CD14-positive monocyte (primary cell): ENCODE data around the gene WDFY4. TPM values are rescaled to one million over a fixed set of nuclear protein-coding genes. Genes with fewer than 3 reads are reported as not detected.

Experiments
- DNase-seq, 3 donors: peaks; one replicate each; pipeline ENCODE4 v3.0.0-alpha.2; 2011 to 2022
- H2AFZ ChIP-seq: 2 replicates; pipeline ENCODE4 v1.6.0; 2012; ENCODE audit warnings: mild to moderate bottlenecking, low read depth, low read length, inconsistent platforms; ENCODE audit not compliant: insufficient read depth, poor library complexity, severe bottlenecking
- H3K27ac ChIP-seq, 2 donors: 1 replicate in 1 of 2; 2 replicates in 1 of 2; pipeline ENCODE4 v1.5.1; 2012 to 2013; ENCODE audit warnings: low read length in 2 of 2, control low read depth in 1 of 2, inconsistent platforms in 1 of 2, low read depth in 1 of 2, mild to moderate bottlenecking in 1 of 2
- H3K27me3 ChIP-seq, 2 donors: one replicate each; pipeline versions ENCODE4 v1.6.0 to v1.6.1; 2011 to 2013; ENCODE audit warnings: low read length in 2 of 2; ENCODE audit not compliant: control insufficient read depth in 2 of 2, insufficient read depth in 2 of 2
- H3K36me3 ChIP-seq, 2 donors: replicated peaks in 1 of 2; 1 replicate in 1 of 2; 2 replicates in 1 of 2; pipeline versions ENCODE4 v1.5.1 to v1.6.1; 2012 to 2013; ENCODE audit warnings: low read length in 2 of 2, control low read depth in 1 of 2, inconsistent platforms in 1 of 2, mild to moderate bottlenecking in 1 of 2; ENCODE audit not compliant: insufficient read depth in 2 of 2, control insufficient read depth in 1 of 2
- H3K4me1 ChIP-seq, 2 donors: 1 replicate in 1 of 2; 2 replicates in 1 of 2; pipeline versions ENCODE4 v1.5.1 to v1.6.1; 2012 to 2013; ENCODE audit warnings: low read length in 2 of 2, control low read depth in 1 of 2, inconsistent platforms in 1 of 2, mild to moderate bottlenecking in 1 of 2, moderate library complexity in 1 of 2; ENCODE audit not compliant: insufficient read depth in 2 of 2, control insufficient read depth in 1 of 2
- H3K4me2 ChIP-seq: replicated peaks from 2 replicates; pipeline ENCODE3; 2012; ENCODE audit warnings: low read length, moderate library complexity, mild to moderate bottlenecking; ENCODE audit not compliant: poor library complexity, severe bottlenecking; ENCODE audit errors: extremely low read depth
- H3K4me3 ChIP-seq, 3 experiments: fragments of 200-600 bp in 1 of 3; sonication (generic) in 1 of 3; replicated peaks in 1 of 3; 1 replicate in 2 of 3; 2 replicates in 1 of 3; pipeline ENCODE4 v1.5.1; 2011 to 2013; ENCODE audit warnings: low read length in 3 of 3, mild to moderate bottlenecking in 3 of 3, control low read depth in 2 of 3, low read depth in 2 of 3, inconsistent platforms in 1 of 3, moderate library complexity in 1 of 3
- H3K79me2 ChIP-seq: 2 replicates; pipeline ENCODE4 v1.6.0; 2012; ENCODE audit warnings: mild to moderate bottlenecking, control low read depth, inconsistent platforms, low read length, moderate library complexity; ENCODE audit not compliant: insufficient read depth
- H3K9ac ChIP-seq: 2 replicates; pipeline ENCODE4 v1.6.0; 2017; ENCODE audit warnings: low read length, mild to moderate bottlenecking; ENCODE audit not compliant: insufficient read depth, poor library complexity, severe bottlenecking
- H3K9me3 ChIP-seq, 2 donors: replicated peaks in 1 of 2; 1 replicate in 1 of 2; 2 replicates in 1 of 2; pipeline versions ENCODE4 v1.5.1 to v1.6.1; 2012 to 2013; ENCODE audit warnings: low read length in 2 of 2, control low read depth in 1 of 2; ENCODE audit not compliant: control insufficient read depth in 1 of 2, insufficient read depth in 1 of 2
- H4K20me1 ChIP-seq: 2 replicates; pipeline ENCODE4 v1.6.0; 2012; ENCODE audit warnings: mild to moderate bottlenecking, low read length, control low read depth, moderate library complexity; ENCODE audit not compliant: insufficient read depth
- H3K27ac Mint-ChIP-seq, 7 donors: one replicate each; pipeline ENCODE4 v1.8.0; 2020; ENCODE audit warnings: mild to moderate bottlenecking in 7 of 7, mixed read lengths in 7 of 7, moderate library complexity in 6 of 7, inconsistent platforms in 2 of 7
- H3K27me3 Mint-ChIP-seq, 3 donors: one replicate each; pipeline ENCODE4 v1.8.0; 2021 to 2022; ENCODE audit warnings: low read depth in 3 of 3, mild to moderate bottlenecking in 3 of 3, mixed read lengths in 3 of 3, moderate library complexity in 3 of 3, inconsistent platforms in 1 of 3
- H3K36me3 Mint-ChIP-seq, 2 donors: one replicate each; pipeline ENCODE4 v1.8.0; 2020; ENCODE audit warnings: mixed read lengths in 2 of 2, inconsistent platforms in 1 of 2, mild to moderate bottlenecking in 1 of 2
- H3K4me1 Mint-ChIP-seq: one replicate; pipeline ENCODE4 v1.8.0; 2020; ENCODE audit warnings: mild to moderate bottlenecking, mixed read lengths
- H3K4me3 Mint-ChIP-seq, 2 donors: one replicate each; pipeline ENCODE4 v1.8.0; 2020; ENCODE audit warnings: mild to moderate bottlenecking in 2 of 2, mixed read lengths in 2 of 2, moderate library complexity in 1 of 2
- H3K9me3 Mint-ChIP-seq, 7 donors: one replicate each; pipeline ENCODE4 v1.8.0; 2020 to 2022; ENCODE audit warnings: mixed read lengths in 7 of 7, mild to moderate bottlenecking in 6 of 7, moderate library complexity in 6 of 7, inconsistent platforms in 2 of 7
- CTCF ChIP-seq: fragments of 200-600 bp; IDR thresholded peaks from one replicate; pipeline ENCODE4 v1.8.0; 2022; ENCODE audit warnings: antibody characterized with exemption, mild to moderate bottlenecking
- WGBS: methylation state at CpG from one replicate; pipeline ENCODE4 v1.1.5; 2013; ENCODE audit warnings: missing lambda C conversion rate; ENCODE audit not compliant: insufficient coverage; 5-methylcytosine and 5-hydroxymethylcytosine counted together
- intact Hi-C, 2 donors: fragments of 100-400 bp; cut with micrococcal nuclease; formaldehyde crosslinking; loops; one replicate each; pipeline versions ENCODE4 v1.15.0 to v1.15.1; 2023
- polyA plus RNA-seq, 3 donors: library from polyadenylated mRNA; depleted of rRNA in 1 of 3; unstranded in 2 of 3; stranded (reverse) in 1 of 3; fragments of 300-500 nt in 2 of 3; fragments of >200 nt in 1 of 3; fragmentation: Illumina TruSeq in 2 of 3; gene quantifications; 1 replicate in 2 of 3; 2 replicates in 1 of 3; pipeline ENCODE4 v1.2.3, GENCODE V29; 2012 to 2021

Gene WDFY4
- polyA plus RNA-seq, 3 donors = 7.5 to 36.1 (median 9.8) TPM

GRCh38 chr10:48894911-48895802 is 210.5 kb downstream of the WDFY4 start:
- H3K9me3 Mint-ChIP-seq = peaks cover 0 to 2% (median 0%) of the 10 kb centered on the region in 7 donors

GRCh38 chr10:48895803-48896195 is 211.1 kb downstream of the WDFY4 start:
- Histone ChIP-seq H3K9ac (no peak overlapping the region), H3K4me1 (peaks cover 12 to 18% of the 10 kb centered on the region in 2 donors), H2AFZ (no peak overlapping the region), H4K20me1 (no peaks in the 10 kb centered on the region), H3K27me3 (no peaks in the 10 kb centered on the region), H3K79me2 (no peaks in the 10 kb centered on the region), H3K4me3 (no peak overlapping the region), H3K9me3 (no peaks in the 10 kb centered on the region), H3K36me3 (peaks cover 77 to 97% of the 10 kb centered on the region in 2 donors), H3K27ac (no peak overlapping the region), H3K4me2 (no peak overlapping the region)
- TF ChIP-seq CTCF = no peak
- 100% methylated on average over 2 of the region's 3 CpGs for WGBS
- Mint-ChIP-seq H3K4me3 (no peak overlapping the region), H3K27ac (no peak overlapping the region), H3K4me1 (peaks cover 22% of the 10 kb centered on the region), H3K36me3 (peaks cover 70 to 85% of the 10 kb centered on the region in 2 donors), H3K9me3 (peaks cover 0 to 2% (median 0%) of the 10 kb centered on the region in 7 donors), H3K27me3 (no peaks in the 10 kb centered on the region)
- intact Hi-C loops = no loop called here
- no peak for DNase-seq

More at GRCh38 chr10:48894911-48895802, 210.5 kb downstream of the WDFY4 start:
- H3K4me2 ChIP-seq = no peak overlapping the region
- no peaks in the 10 kb centered on the region for H4K20me1 ChIP-seq
- H3K36me3 Mint-ChIP-seq = peaks cover 74 to 91% of the 10 kb centered on the region in 2 donors
- H3K9me3 ChIP-seq = no peaks in the 10 kb centered on the region
- H3K27ac ChIP-seq = no peak overlapping the region
- no peaks in the 10 kb centered on the region for H3K27me3 Mint-ChIP-seq
- H2AFZ ChIP-seq = no peak overlapping the region
- H3K4me3 ChIP-seq = no peak overlapping the region
- no peak for DNase-seq
- peaks cover 5 to 11% of the 10 kb centered on the region in 2 donors for H3K4me1 ChIP-seq
- no peaks in the 10 kb centered on the region for H3K79me2 ChIP-seq
- intact Hi-C loops = no loop called here
- H3K27ac Mint-ChIP-seq = no peak overlapping the region
- WGBS = 100% methylated on average over 1 of the region's 6 CpGs
- H3K4me1 Mint-ChIP-seq = peaks cover 16% of the 10 kb centered on the region
- H3K27me3 ChIP-seq = no peaks in the 10 kb centered on the region
- TF ChIP-seq CTCF = no peak
- no peak overlapping the region for H3K9ac ChIP-seq
- H3K36me3 ChIP-seq = peaks cover 83 to 100% of the 10 kb centered on the region in 2 donors
- H3K4me3 Mint-ChIP-seq = no peak overlapping the region
